GM06990 (cell line): ENCODE measurements around the gene YWHAQ.

Experiments
- DNase-seq: peaks from one replicate; pipeline ENCODE4 v3.0.0-alpha.2; 2011; ENCODE audit not compliant: insufficient read length; ENCODE audit errors: extremely low read depth
- H3K27me3 ChIP-seq: replicated peaks from 2 replicates; pipeline ENCODE4 v1.6.0; 2011; ENCODE audit warnings: low read length; ENCODE audit not compliant: control insufficient read depth, insufficient read depth
- H3K36me3 ChIP-seq: 2 replicates; pipeline ENCODE4 v1.5.1; 2011; ENCODE audit warnings: low read length; ENCODE audit not compliant: control insufficient read depth, insufficient read depth
- H3K4me3 ChIP-seq: replicated peaks from 2 replicates; pipeline ENCODE4 v1.5.1; 2011; ENCODE audit warnings: low read depth, mild to moderate bottlenecking, control low read depth, low read length
- CTCF ChIP-seq: IDR thresholded peaks from 2 replicates; pipeline ENCODE4 v1.5.1; 2011; ENCODE audit warnings: low read length, control low read depth, mild to moderate bottlenecking, inconsistent platforms; ENCODE audit not compliant: insufficient read depth, poor library complexity, severe bottlenecking

YWHAQ gene

GRCh38 chr2:9665898-9666297 lies 35.1 kb upstream of the YWHAQ start:
- DNase-seq = no peak
- TF ChIP-seq CTCF = no peak
- Histone ChIP-seq H3K36me3 (no peaks in the 10 kb centered on the region), H3K27me3 (no peaks in the 10 kb centered on the region), H3K4me3 (no peak overlapping the region)

- no peaks in the 10 kb centered on the region for H3K27me3 ChIP-seq
- TF ChIP-seq CTCF = no peak
- no peak overlapping the region for H3K4me3 ChIP-seq
- DNase-seq = no peak
- H3K36me3 ChIP-seq = no peaks in the 10 kb centered on the region
Measured at GRCh38 chr2:9664365-9664764, 33.6 kb upstream of the YWHAQ start.

GRCh38 chr2:9663008-9663879 lies 32.4 kb upstream of the YWHAQ start:
- no peak for TF ChIP-seq CTCF
- Histone ChIP-seq H3K27me3 (no peaks in the 10 kb centered on the region), H3K4me3 (no peak overlapping the region; the same call in 1 of the 2 replicates), H3K36me3 (no peaks in the 10 kb centered on the region)
- DNase-seq = no peak

- no peak overlapping the region for H3K4me3 ChIP-seq
- TF ChIP-seq CTCF = no peak
Measured at GRCh38 chr2:9661261-9661660, 30.5 kb upstream of the YWHAQ start.

GRCh38 chr2:9660781-9661180 lies 30.0 kb upstream of the YWHAQ start:
- no peak for DNase-seq
- no peak for TF ChIP-seq CTCF
- Histone ChIP-seq H3K27me3 (no peaks in the 10 kb centered on the region), H3K4me3 (no peak overlapping the region), H3K36me3 (no peaks in the 10 kb centered on the region)

More at GRCh38 chr2:9661261-9661660, 30.5 kb upstream of the YWHAQ start:
- no peaks in the 10 kb centered on the region for H3K27me3 ChIP-seq
- no peak for DNase-seq
- no peaks in the 10 kb centered on the region for H3K36me3 ChIP-seq
